ENCODE results near the gene BRICD5.

BRICD5 gene

GRCh38 chr16:2183671-2184070, 27.0 kb downstream of the BRICD5 start:
- TF ChIP-seq, protein P1, sequence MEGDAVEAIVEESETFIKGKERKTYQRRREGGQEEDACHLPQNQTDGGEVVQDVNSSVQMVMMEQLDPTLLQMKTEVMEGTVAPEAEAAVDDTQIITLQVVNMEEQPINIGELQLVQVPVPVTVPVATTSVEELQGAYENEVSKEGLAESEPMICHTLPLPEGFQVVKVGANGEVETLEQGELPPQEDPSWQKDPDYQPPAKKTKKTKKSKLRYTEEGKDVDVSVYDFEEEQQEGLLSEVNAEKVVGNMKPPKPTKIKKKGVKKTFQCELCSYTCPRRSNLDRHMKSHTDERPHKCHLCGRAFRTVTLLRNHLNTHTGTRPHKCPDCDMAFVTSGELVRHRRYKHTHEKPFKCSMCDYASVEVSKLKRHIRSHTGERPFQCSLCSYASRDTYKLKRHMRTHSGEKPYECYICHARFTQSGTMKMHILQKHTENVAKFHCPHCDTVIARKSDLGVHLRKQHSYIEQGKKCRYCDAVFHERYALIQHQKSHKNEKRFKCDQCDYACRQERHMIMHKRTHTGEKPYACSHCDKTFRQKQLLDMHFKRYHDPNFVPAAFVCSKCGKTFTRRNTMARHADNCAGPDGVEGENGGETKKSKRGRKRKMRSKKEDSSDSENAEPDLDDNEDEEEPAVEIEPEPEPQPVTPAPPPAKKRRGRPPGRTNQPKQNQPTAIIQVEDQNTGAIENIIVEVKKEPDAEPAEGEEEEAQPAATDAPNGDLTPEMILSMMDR (conservative IDR thresholded peaks at IDR 0.05): no peak

DNA sequence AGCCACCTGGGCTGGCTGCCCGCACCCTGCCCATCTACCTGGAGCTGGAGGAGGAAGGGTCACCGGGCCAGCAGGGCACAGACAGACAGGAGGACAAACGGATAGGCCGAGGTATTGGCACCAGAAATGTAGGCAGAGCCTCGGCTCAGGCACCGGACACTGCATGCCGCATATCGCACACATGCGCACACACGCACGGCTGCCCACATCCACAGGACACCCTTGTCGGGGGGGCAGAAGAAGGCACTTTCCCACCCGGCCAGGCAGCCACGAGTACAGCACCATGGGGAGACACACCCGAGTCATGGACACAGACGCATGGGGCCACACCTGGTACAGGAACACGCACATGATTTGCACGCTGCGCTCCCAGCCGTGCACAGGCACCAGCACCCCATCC, 28.7 kb downstream of the BRICD5 start:
- TF ChIP-seq, protein P1 (conservative IDR thresholded peaks at IDR 0.05): no peak
- no peak overlapping the region for H3K27ac ChIP-seq

More at GRCh38 chr16:2183671-2184070, 27.0 kb downstream of the BRICD5 start:
- no peak overlapping the region for H3K27ac ChIP-seq

- TF ChIP-seq, protein P1 (conservative IDR thresholded peaks at IDR 0.05): no peak
Measured at GRCh38 chr16:2180962-2181923, 29.4 kb downstream of the BRICD5 start.

GRCh38 chr16:2180461-2180860, 30.2 kb downstream of the BRICD5 start:
- no peak overlapping the region for H3K27ac ChIP-seq
- TF ChIP-seq, protein P1 (conservative IDR thresholded peaks at IDR 0.05): no peak

More at GRCh38 chr16:2180962-2181923, 29.4 kb downstream of the BRICD5 start:
- H3K27ac ChIP-seq: no peak overlapping the region

GRCh38 chr16:2179576-2179975, 31.1 kb downstream of the BRICD5 start:
- H3K27ac ChIP-seq: no peak overlapping the region
- TF ChIP-seq, protein P1 (conservative IDR thresholded peaks at IDR 0.05): no peak

GRCh38 chr16:2179107-2179501, 31.6 kb downstream of the BRICD5 start:
- TF ChIP-seq, protein P1 (conservative IDR thresholded peaks at IDR 0.05): no peak
- H3K27ac ChIP-seq: no peak overlapping the region

DNA sequence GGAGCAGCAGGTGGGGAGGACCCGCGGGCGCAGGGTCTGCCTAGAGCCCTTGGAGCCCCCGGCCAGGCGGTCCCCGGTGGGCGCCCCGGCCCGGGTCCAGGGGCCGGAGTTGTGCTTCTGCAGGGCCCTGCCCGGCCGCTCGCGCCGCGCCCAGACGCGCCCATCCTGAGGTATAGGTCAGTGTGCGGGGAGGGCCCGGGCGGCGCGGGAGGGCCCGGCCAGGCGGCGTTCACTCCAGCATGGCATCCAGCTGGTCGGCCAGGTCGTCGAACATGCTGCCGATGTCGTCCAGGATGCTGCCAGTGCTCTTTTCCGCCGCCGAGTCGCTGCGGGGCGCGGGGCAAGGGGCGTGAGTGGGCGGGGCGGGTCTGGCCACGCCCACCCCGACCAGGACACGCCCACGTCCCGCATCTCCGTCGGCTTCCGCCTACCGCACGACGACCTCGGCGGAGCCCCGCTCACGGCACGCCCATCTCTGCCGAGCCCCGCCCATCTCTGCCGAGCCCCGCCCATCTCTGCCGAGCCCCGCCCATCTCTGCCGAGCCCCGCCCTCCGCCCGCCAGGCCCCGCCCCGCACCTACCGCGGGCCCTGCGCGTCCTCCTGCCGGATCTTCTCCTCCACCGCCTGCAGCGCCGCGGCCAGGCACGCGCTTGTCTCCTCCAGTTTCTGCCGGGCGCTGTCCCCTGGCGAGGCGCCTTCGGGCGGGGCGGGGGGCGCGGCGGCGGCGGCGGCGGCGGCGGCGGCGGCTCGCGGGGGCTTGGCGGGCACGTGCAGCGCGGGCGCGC, 32.1 kb downstream of the BRICD5 start:
- H3K27ac ChIP-seq: no peak overlapping the region
- TF ChIP-seq, protein P1 (conservative IDR thresholded peaks at IDR 0.05): no peak
